ENCODE measurements around the gene VPS11. TPM values are rescaled to one million over a fixed set of nuclear protein-coding genes. Genes with fewer than 3 reads are reported as not detected.
"Not testable (repeated sequence)": the region's sequence is repeated elsewhere in the genome, so short reads cannot be mapped to it uniquely, and the experiment has no call there.

Gene VPS11
- total RNA-seq, 1 donor from 2014 or later, result 10.4 TPM

DNA sequence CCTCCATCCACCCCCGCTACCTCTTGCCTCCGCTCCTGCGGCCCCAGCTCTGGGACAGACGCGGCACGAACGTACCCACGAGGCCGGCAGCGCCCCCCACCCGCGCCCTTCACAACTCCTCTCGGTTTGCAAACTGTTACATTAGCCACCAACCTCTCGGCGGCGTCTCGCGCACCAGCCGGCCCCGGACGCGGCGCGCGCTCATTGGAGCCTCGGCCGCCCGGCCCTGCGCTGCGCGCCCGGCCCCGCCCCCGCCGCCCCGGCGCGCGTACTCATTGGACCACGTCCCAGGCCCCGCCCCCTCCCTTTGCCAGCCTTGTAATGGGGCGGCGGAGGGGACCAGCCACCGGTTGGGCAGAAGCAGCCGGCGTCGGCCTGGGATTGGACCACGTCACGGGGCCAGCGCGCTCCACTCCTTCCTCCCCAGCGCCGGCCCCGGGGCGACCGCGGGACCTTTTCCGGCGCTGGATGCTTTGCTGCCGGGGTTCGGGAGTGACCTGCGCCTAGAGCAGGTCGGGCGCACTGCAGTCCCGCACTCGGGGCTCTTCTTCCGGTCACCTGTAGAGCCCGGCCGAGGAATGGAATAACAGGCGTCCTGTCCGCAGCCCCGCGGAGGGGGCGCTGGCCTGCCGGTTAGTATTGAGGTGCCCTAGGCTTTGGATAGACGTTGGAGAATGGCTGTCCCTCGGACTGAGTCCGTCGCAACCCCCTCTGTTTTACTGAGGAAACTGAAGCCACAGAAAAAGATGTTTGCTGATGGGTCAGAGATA lies 10.4 kb upstream of the VPS11 start, which contains the start of gene HYOU1:
TSS of gene HYOU1 (minus strand) at position 206 of the 770 bp plus-strand sequence. CDS start 1,045 bp downstream, outside the sequence.
- H3K4me2 ChIP-seq, result peak within 1 kb of the TSS; percentile 95
- peak within 1 kb of the TSS; percentile 67 for H2AFZ ChIP-seq (replicated peaks)
- H3F3A ChIP-seq (ENCODE audit: low read depth), result peaks cover 16% of the 10 kb centered on the region
- peaks cover 12% of the 10 kb centered on the region for H4K20me1 ChIP-seq (ENCODE audit: low read depth)
- DNase-seq (ENCODE audit: low spot score), result peak; percentile 100
- Mint-ChIP-seq H3K9me3 (no peaks in the 10 kb centered on the region), H3K27me3 (ENCODE audit: insufficient read depth, low read depth) (peaks cover 4% of the 10 kb centered on the region), H3K36me3 (peaks cover 27% of the 10 kb centered on the region), H3K27ac (peak within 1 kb of the TSS; percentile 88), H3K4me3 (peak within 1 kb of the TSS; percentile 96), H3K4me1 (peaks cover 18% of the 10 kb centered on the region)
- no peaks in the 10 kb centered on the region for H3K27me3 ChIP-seq
- H3K9ac ChIP-seq, result peak within 1 kb of the TSS; percentile 96
- peak within 1 kb of the TSS; percentile 84 for H3K4me3 ChIP-seq
- TF ChIP-seq, protein P1, sequence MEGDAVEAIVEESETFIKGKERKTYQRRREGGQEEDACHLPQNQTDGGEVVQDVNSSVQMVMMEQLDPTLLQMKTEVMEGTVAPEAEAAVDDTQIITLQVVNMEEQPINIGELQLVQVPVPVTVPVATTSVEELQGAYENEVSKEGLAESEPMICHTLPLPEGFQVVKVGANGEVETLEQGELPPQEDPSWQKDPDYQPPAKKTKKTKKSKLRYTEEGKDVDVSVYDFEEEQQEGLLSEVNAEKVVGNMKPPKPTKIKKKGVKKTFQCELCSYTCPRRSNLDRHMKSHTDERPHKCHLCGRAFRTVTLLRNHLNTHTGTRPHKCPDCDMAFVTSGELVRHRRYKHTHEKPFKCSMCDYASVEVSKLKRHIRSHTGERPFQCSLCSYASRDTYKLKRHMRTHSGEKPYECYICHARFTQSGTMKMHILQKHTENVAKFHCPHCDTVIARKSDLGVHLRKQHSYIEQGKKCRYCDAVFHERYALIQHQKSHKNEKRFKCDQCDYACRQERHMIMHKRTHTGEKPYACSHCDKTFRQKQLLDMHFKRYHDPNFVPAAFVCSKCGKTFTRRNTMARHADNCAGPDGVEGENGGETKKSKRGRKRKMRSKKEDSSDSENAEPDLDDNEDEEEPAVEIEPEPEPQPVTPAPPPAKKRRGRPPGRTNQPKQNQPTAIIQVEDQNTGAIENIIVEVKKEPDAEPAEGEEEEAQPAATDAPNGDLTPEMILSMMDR (IDR thresholded peaks at IDR 0.05), result peak; percentile 50
- no peak for TF ChIP-seq EZH2phosphoT487 (IDR thresholded peaks at IDR 0.05)
- TF ChIP-seq EZH2 (IDR thresholded peaks at IDR 0.05), result no peak
- peaks cover 6% of the 10 kb centered on the region for H3K4me1 ChIP-seq
- H3K27ac ChIP-seq, result peak within 1 kb of the TSS; percentile 99
- H3K9me3 ChIP-seq (ENCODE audit: low read depth), result no peaks in the 10 kb centered on the region
- no peaks in the 10 kb centered on the region for H3K36me3 ChIP-seq
- peaks cover 42% of the 10 kb centered on the region for H3K79me2 ChIP-seq (ENCODE audit: low read depth)

DNA sequence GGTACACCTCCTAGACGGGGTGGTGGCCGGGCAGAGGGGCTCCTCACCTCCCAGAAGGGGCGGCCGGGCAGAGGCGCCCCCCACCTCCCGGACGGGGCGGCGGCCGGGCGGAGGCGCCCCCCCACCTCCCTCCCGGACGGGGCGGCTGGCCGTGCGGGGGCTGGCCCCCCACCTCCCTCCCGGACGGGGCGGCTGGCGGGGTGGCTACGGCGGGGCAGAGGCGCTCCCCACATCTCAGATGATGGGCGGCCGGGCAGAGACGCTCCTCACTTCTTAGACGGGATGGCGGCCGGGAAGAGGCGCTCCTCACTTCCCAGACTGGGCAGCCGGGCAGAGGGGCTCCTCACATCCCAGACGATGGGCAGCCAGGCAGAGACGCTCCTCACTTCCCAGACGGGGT lies 8.5 kb upstream of the VPS11 start:
- not testable (repeated sequence) for H3K4me1 ChIP-seq; H3K4me3 ChIP-seq; H2AFZ ChIP-seq (replicated peaks); H3K27ac ChIP-seq; H3K9ac ChIP-seq; H3K27me3 ChIP-seq; H3K9me3 Mint-ChIP-seq; H3K36me3 ChIP-seq; DNase-seq (ENCODE audit: low spot score); H3K27ac Mint-ChIP-seq; H3K9me3 ChIP-seq (ENCODE audit: low read depth); H3K27me3 Mint-ChIP-seq (ENCODE audit: insufficient read depth, low read depth); H3K4me2 ChIP-seq
- peaks cover 13% of the 10 kb centered on the region for H3K36me3 Mint-ChIP-seq
- Histone ChIP-seq H3F3A (ENCODE audit: low read depth) (peaks cover 16% of the 10 kb centered on the region), H4K20me1 (ENCODE audit: low read depth) (peaks cover 12% of the 10 kb centered on the region), H3K79me2 (ENCODE audit: low read depth) (peaks cover 36% of the 10 kb centered on the region)
- H3K4me3 Mint-ChIP-seq, result peak overlapping the region; percentile 73
- H3K4me1 Mint-ChIP-seq, result peaks cover 18% of the 10 kb centered on the region

DNA sequence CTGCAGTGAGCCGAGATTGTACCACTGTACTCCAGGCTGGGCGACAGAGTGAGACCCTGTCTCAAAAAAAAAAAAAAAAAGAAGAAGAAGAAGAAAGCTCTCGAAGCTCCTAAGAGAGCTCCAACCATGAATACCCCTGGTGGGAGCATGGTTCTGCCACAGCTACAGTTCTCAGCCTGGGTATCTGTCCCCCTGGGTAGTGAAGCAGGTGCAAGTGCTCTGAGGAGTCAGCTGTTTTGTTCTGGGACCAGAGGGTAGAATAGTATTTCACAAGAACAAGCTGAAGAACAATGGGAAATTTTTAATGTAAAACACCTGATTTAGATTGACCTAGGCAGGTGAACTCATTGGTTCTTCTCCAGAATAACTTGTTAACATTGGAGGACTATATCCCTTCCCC lies 6.4 kb upstream of the VPS11 start:
- H3K9me3 ChIP-seq (ENCODE audit: low read depth), result no peaks in the 10 kb centered on the region
- Mint-ChIP-seq H3K4me3 (no peak overlapping the region), H3K27me3 (ENCODE audit: insufficient read depth, low read depth) (peaks cover 2% of the 10 kb centered on the region), H3K4me1 (peaks cover 13% of the 10 kb centered on the region), H3K27ac (no peak overlapping the region), H3K36me3 (peaks cover 2% of the 10 kb centered on the region), H3K9me3 (no peaks in the 10 kb centered on the region)
- no peak overlapping the region for H2AFZ ChIP-seq (replicated peaks)
- H3K9ac ChIP-seq, result no peak overlapping the region
- TF ChIP-seq EZH2phosphoT487 (IDR thresholded peaks at IDR 0.05) (no peak), EZH2 (IDR thresholded peaks at IDR 0.05) (no peak)
- TF ChIP-seq, protein P1 (IDR thresholded peaks at IDR 0.05), result no peak
- peaks cover 6% of the 10 kb centered on the region for H3K4me1 ChIP-seq
- peaks cover 16% of the 10 kb centered on the region for H3F3A ChIP-seq (ENCODE audit: low read depth)
- no peak for DNase-seq (ENCODE audit: low spot score)
- H4K20me1 ChIP-seq (ENCODE audit: low read depth), result peaks cover 2% of the 10 kb centered on the region
- H3K27me3 ChIP-seq, result no peaks in the 10 kb centered on the region
- H3K79me2 ChIP-seq (ENCODE audit: low read depth), result peaks cover 14% of the 10 kb centered on the region
- no peak overlapping the region for H3K4me3 ChIP-seq
- H3K27ac ChIP-seq, result no peak overlapping the region
- H3K36me3 ChIP-seq, result no peaks in the 10 kb centered on the region
- H3K4me2 ChIP-seq, result no peak overlapping the region

DNA sequence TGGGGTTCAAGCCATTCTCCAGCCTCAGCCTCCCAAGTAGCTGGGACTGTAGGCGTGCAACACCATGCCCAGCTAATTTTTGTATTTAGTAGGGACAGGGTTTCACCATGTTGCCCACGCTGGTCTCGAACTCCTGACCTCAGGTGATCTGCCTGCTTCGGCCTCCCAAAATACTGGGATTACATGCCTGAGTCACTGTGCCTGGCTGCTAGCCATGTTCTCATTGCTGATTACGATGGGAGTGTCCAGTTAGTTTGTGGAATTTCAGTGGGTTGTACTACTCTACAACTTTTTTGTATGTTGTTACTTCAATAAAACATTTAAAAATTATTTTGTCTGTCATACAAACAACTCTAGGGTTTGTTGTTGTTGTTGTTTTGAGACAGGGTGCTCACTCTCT lies 4.8 kb upstream of the VPS11 start:
- no peaks in the 10 kb centered on the region for H3K36me3 ChIP-seq
- H3K9ac ChIP-seq, result no peak overlapping the region
- peaks cover 16% of the 10 kb centered on the region for H3K4me1 Mint-ChIP-seq
- H3K79me2 ChIP-seq (ENCODE audit: low read depth), result peaks cover 8% of the 10 kb centered on the region
- TF ChIP-seq EZH2phosphoT487 (IDR thresholded peaks at IDR 0.05) (no peak), EZH2 (IDR thresholded peaks at IDR 0.05) (no peak)
- TF ChIP-seq, protein P1 (IDR thresholded peaks at IDR 0.05), result no peak
- peaks cover 2% of the 10 kb centered on the region for H3K27me3 Mint-ChIP-seq (ENCODE audit: insufficient read depth, low read depth)
- no peak overlapping the region for H3K27ac ChIP-seq
- peaks cover 15% of the 10 kb centered on the region for H3F3A ChIP-seq (ENCODE audit: low read depth)
- H3K36me3 Mint-ChIP-seq, result peaks cover 2% of the 10 kb centered on the region
- no peaks in the 10 kb centered on the region for H4K20me1 ChIP-seq (ENCODE audit: low read depth)
- H3K4me1 ChIP-seq, result peaks cover 6% of the 10 kb centered on the region
- no peaks in the 10 kb centered on the region for H3K9me3 Mint-ChIP-seq
- H3K27ac Mint-ChIP-seq, result no peak overlapping the region
- no peak overlapping the region for H3K4me3 Mint-ChIP-seq
- no peaks in the 10 kb centered on the region for H3K9me3 ChIP-seq (ENCODE audit: low read depth)
- H3K4me3 ChIP-seq, result no peak overlapping the region
- no peak overlapping the region for H2AFZ ChIP-seq (replicated peaks)
- no peak overlapping the region for H3K4me2 ChIP-seq
- DNase-seq (ENCODE audit: low spot score), result no peak
- H3K27me3 ChIP-seq, result no peaks in the 10 kb centered on the region

Measured in neural progenitor cell (in vitro differentiated cells).